PC-9 (cell line): ENCODE results near the gene ATP11A. TPM values are rescaled to one million over a fixed set of nuclear protein-coding genes. Genes with fewer than 3 reads are reported as not detected.

Experiments used
- BruUV-seq: library from RNA; stranded (reverse); fragments of 400-500 nt; replicated peaks from 2 replicates; lab custom pipeline; 2021; lab: Mats Ljungman, UMichigan
- CTCF ChIA-PET: fragments of 300-600 bp; sonication (Branson Sonifier 250); formaldehyde crosslinking; loops from one replicate; lab custom pipeline; 2022; ENCODE audit warnings: antibody characterized with exemption; lab: Charles Lee
- POLR2A ChIA-PET: fragments of 300-600 bp; sonication (Branson Sonifier 250); formaldehyde crosslinking; loops from one replicate; lab custom pipeline; 2022; ENCODE audit warnings: antibody characterized with exemption; ENCODE audit not compliant: unreplicated experiment; lab: Charles Lee
- DNase-seq, 2 experiments: peaks; one replicate each; pipeline versions ENCODE4 v3.0.0 to v3.0.0-alpha.2; 2015 to 2022; ENCODE audit warnings: mixed read lengths in 1 of 2
- H2AFZ ChIP-seq: fragments of 200-600 bp; sonication (generic); 2 replicates; pipeline ENCODE4 v1.8.1; 2017; ENCODE audit warnings: antibody characterized with exemption
- H3F3A ChIP-seq: fragments of 200-600 bp; sonication (generic); 2 replicates; pipeline ENCODE4 v1.8.1; 2017; ENCODE audit warnings: antibody characterized with exemption, mild to moderate bottlenecking, low read depth; ENCODE audit not compliant: insufficient read depth
- H3K27ac ChIP-seq: fragments of 200-600 bp; sonication (generic); 2 replicates; pipeline ENCODE4 v1.6.1; 2016; ENCODE audit warnings: mixed run types
- H3K27me3 ChIP-seq: fragments of 200-600 bp; sonication (generic); 2 replicates; pipeline ENCODE4 v1.6.1; 2016; ENCODE audit warnings: low read depth, mixed run types; ENCODE audit not compliant: insufficient read depth
- H3K36me3 ChIP-seq: fragments of 200-600 bp; sonication (generic); 2 replicates; pipeline ENCODE4 v1.6.1; 2016; ENCODE audit warnings: low read depth, mixed run types
- H3K4me1 ChIP-seq: fragments of 200-600 bp; sonication (generic); replicated peaks from 2 replicates; pipeline ENCODE4 v1.6.1; 2016; ENCODE audit warnings: mixed run types; ENCODE audit not compliant: insufficient read depth
- H3K4me2 ChIP-seq: fragments of 200-600 bp; sonication (generic); 2 replicates; pipeline ENCODE4 v1.6.1; 2017; ENCODE audit warnings: mixed run types
- H3K4me3 ChIP-seq: fragments of 200-600 bp; sonication (generic); 2 replicates; pipeline ENCODE4 v1.6.1; 2016; ENCODE audit warnings: mixed run types
- H3K79me2 ChIP-seq: fragments of 200-600 bp; sonication (generic); 2 replicates; pipeline ENCODE4 v1.6.1; 2017; ENCODE audit warnings: low read depth, mixed run types
- H3K9me2 ChIP-seq: fragments of 200-600 bp; sonication (generic); 2 replicates; pipeline ENCODE4 v1.8.1; 2017; ENCODE audit warnings: mild to moderate bottlenecking; ENCODE audit not compliant: insufficient read depth
- H3K9me3 ChIP-seq: fragments of 200-600 bp; sonication (generic); 2 replicates; pipeline ENCODE4 v1.8.1; 2016; ENCODE audit warnings: low read depth; ENCODE audit not compliant: insufficient read depth
- H4K20me1 ChIP-seq: fragments of 200-600 bp; sonication (generic); 2 replicates; pipeline ENCODE4 v1.8.1; 2017; ENCODE audit not compliant: insufficient read depth
- EZH2 ChIP-seq: fragments of 200-600 bp; sonication (generic); IDR thresholded peaks from 2 replicates; pipeline ENCODE4 v1.8.0; 2017; ENCODE audit warnings: antibody characterized with exemption, low read depth
- intact Hi-C: fragments of 100-400 bp; cut with micrococcal nuclease; formaldehyde crosslinking; loops from one replicate; pipeline ENCODE4 v1.10.0; 2022; ENCODE audit not compliant: unreplicated experiment
- total RNA-seq: library from RNA; stranded (reverse); gene quantifications from 2 replicates; pipeline ENCODE4 v1.2.3, GENCODE V29; 2021
- TF ChIP-seq, protein P1 (sequence below): fragments of 200-600 bp; sonication (generic); conservative IDR thresholded peaks from 2 replicates; pipeline ENCODE4 v1.6.1; 2017; ENCODE audit warnings: mixed run types, antibody characterized with exemption, mild to moderate bottlenecking, moderate library complexity

The ATP11A gene
- total RNA-seq, 1 experiment from 2014 or later = 92.2 TPM

DNA sequence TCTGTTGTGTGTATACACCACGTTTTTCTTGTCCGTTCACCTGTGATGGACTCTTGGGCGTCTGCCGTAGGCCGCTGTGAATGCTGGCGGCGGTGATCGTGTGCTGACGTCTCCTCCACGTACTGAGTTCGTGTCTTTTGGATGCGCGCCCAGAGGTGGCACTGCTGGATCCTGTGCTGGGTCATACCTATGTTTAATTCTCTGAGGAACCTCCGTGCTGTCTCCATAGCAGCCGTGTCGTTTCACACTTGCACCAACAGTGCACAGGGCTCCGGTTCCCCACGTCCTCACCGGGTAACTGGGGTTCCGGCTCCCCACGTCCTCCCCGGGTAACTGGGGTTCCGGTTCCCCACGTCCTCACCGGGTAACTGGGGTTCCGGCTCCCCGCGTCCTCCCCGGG lies 56.2 kb downstream of the ATP11A start:
- BruUV-seq = no TSS peak
- no peaks in the 10 kb centered on the region for H3K9me3 ChIP-seq
- no peaks in the 10 kb centered on the region for H3K9me2 ChIP-seq
- no peak overlapping the region for H3K27ac ChIP-seq
- ChIA-PET CTCF (no interaction called here), POLR2A (no interaction called here)
- intact Hi-C loops = no loop called here
- H3K4me2 ChIP-seq = no peak overlapping the region
- no peak overlapping the region for H2AFZ ChIP-seq
- no peaks in the 10 kb centered on the region for H3K36me3 ChIP-seq
- H3K4me1 ChIP-seq = peaks cover 19% of the 10 kb centered on the region
- H3K4me3 ChIP-seq = no peak overlapping the region
- peaks cover 41% of the 10 kb centered on the region for H4K20me1 ChIP-seq
- H3F3A ChIP-seq = 0 out of 2 replicates have a peak, but pooled peaks cover 6% of the 10 kb centered on the region
- DNase-seq = no peak
- no peaks in the 10 kb centered on the region for H3K27me3 ChIP-seq
- TF ChIP-seq EZH2 = no peak
- TF ChIP-seq, protein P1, sequence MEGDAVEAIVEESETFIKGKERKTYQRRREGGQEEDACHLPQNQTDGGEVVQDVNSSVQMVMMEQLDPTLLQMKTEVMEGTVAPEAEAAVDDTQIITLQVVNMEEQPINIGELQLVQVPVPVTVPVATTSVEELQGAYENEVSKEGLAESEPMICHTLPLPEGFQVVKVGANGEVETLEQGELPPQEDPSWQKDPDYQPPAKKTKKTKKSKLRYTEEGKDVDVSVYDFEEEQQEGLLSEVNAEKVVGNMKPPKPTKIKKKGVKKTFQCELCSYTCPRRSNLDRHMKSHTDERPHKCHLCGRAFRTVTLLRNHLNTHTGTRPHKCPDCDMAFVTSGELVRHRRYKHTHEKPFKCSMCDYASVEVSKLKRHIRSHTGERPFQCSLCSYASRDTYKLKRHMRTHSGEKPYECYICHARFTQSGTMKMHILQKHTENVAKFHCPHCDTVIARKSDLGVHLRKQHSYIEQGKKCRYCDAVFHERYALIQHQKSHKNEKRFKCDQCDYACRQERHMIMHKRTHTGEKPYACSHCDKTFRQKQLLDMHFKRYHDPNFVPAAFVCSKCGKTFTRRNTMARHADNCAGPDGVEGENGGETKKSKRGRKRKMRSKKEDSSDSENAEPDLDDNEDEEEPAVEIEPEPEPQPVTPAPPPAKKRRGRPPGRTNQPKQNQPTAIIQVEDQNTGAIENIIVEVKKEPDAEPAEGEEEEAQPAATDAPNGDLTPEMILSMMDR = no peak
- peaks cover 85% of the 10 kb centered on the region for H3K79me2 ChIP-seq

DNA sequence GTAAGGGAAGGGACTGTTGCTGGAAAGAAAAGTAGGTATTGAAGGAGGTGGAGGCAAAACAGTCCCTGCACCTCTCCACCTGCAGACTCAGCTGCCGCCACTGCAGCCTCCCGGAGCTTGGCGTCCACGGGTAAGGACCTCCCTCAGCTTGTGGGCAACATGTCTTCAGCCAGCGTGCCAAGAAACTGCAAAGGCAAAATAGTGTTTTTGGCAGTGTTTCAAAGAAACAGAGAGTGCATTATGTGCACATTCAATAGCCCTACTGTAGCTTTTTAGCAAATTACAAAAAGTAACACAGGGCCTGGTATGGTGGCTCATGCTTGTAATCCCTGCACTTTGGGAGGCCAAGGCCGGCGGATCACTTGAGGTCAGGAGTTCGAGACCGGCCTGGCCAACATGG lies 57.4 kb downstream of the ATP11A start:
- Histone ChIP-seq H2AFZ (no peak overlapping the region), H3K79me2 (peaks cover 85% of the 10 kb centered on the region), H3F3A (0 out of 2 replicates have a peak, but pooled peaks cover 6% of the 10 kb centered on the region), H3K9me2 (no peaks in the 10 kb centered on the region), H3K36me3 (no peaks in the 10 kb centered on the region), H3K27me3 (no peaks in the 10 kb centered on the region), H3K4me2 (no peak overlapping the region), H4K20me1 (peaks cover 44% of the 10 kb centered on the region), H3K4me1 (peaks cover 19% of the 10 kb centered on the region), H3K9me3 (no peaks in the 10 kb centered on the region), H3K27ac (no peak overlapping the region), H3K4me3 (no peak overlapping the region)
- CTCF ChIA-PET = no interaction called here
- POLR2A ChIA-PET = no interaction called here
- DNase-seq = no peak
- BruUV-seq = no TSS peak
- no peak for TF ChIP-seq EZH2
- TF ChIP-seq, protein P1 = no peak
- intact Hi-C loops = no loop called here

DNA sequence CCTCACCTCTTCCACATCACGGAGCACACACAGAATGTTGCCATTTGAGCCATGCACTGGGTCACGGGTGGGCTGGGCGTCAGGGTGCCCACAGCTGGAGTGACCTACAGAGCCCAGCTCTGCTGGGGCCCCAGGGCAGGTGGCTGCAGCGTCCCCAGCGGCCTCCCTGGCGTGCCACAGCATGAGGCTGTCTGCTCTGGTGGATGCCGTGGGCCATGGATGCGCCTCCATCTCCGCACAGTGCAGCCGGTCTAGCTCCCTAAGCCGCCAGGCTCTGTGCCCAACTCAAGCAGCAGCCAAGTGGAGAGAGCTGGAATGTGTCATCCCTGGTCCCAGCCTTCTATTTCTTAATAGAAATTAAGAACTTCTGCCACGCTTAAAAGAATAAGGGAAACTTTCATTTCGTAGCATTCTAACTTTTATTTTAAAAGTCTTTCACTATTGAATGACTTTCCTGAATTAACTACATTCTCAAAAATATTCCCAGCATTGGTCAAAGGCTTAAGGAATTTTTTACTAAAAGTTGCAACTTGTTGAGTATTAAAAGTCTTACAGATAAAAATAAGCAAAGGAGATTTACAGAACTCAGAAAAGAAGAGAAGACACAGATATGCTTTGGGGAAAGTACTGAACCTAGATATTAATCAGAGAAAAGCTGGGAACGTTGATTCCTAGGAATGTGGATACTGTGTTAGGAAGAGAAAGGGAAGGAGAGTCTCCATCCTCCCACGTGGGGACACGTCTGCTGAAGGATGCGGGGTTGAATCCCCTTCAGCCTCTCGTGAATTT lies 59.3 kb downstream of the ATP11A start:
- no peak overlapping the region for H2AFZ ChIP-seq
- no peak for TF ChIP-seq EZH2
- TF ChIP-seq, protein P1 = no peak
- intact Hi-C loops = no loop called here
- H3K4me1 ChIP-seq = peaks cover 11% of the 10 kb centered on the region
- no peaks in the 10 kb centered on the region for H3K9me3 ChIP-seq
- no peak overlapping the region for H3K4me3 ChIP-seq
- H3K9me2 ChIP-seq = no peaks in the 10 kb centered on the region
- ChIA-PET CTCF (no interaction called here), POLR2A (no interaction called here)
- no peaks in the 10 kb centered on the region for H3K36me3 ChIP-seq
- DNase-seq = no peak
- H3K4me2 ChIP-seq = no peak overlapping the region
- no peak overlapping the region for H3K27ac ChIP-seq
- H3K27me3 ChIP-seq = no peaks in the 10 kb centered on the region
- H3F3A ChIP-seq = 0 out of 2 replicates have a peak, but pooled peaks cover 6% of the 10 kb centered on the region
- H4K20me1 ChIP-seq = peaks cover 39% of the 10 kb centered on the region
- no TSS peak for BruUV-seq
- H3K79me2 ChIP-seq = peaks cover 78% of the 10 kb centered on the region
